Stomach (tissue), 4 donors: ENCODE measurements around the gene KANK2.

Experiments
- CTCF ChIP-seq, 7 experiments: fragments of 450-650 bp in 4 of 7; fragments of 200-600 bp in 3 of 7; sonication (generic) in 3 of 7; IDR thresholded peaks; one replicate each; pipeline ENCODE4 v1.5.1; 2016 to 2019; ENCODE audit warnings: antibody characterized with exemption in 7 of 7, control low read depth in 2 of 7, mild to moderate bottlenecking in 1 of 7
- EP300 ChIP-seq: sonication (generic); formaldehyde crosslinking; IDR thresholded peaks from one replicate; pipeline ENCODE4 v1.6.1; 2017; ENCODE audit warnings: antibody characterized with exemption
- POLR2A ChIP-seq, 4 donors: fragments of 450-650 bp; IDR thresholded peaks; one replicate each; pipeline ENCODE4 v1.6.1; 2016; ENCODE audit warnings: antibody characterized with exemption in 4 of 4, control low read depth in 2 of 4, mild to moderate bottlenecking in 1 of 4, moderate library complexity in 1 of 4
- POLR2AphosphoS5 ChIP-seq, 3 donors: sonication (generic); formaldehyde crosslinking; IDR thresholded peaks; one replicate each; pipeline ENCODE4 v1.6.1; 2016; ENCODE audit warnings: antibody characterized with exemption in 3 of 3

- TF ChIP-seq CTCF (IDR thresholded peaks at IDR 0.05), result no peak
- no peak for TF ChIP-seq POLR2AphosphoS5 (IDR thresholded peaks at IDR 0.05)
- no peak for TF ChIP-seq POLR2A (IDR thresholded peaks at IDR 0.05)
- TF ChIP-seq EP300, result no peak
Measured at GRCh38 chr19:11192957-11193939, 4.1 kb downstream of the KANK2 start.
